ENCODE measurements around the gene CFI. TPM values are rescaled to one million over a fixed set of nuclear protein-coding genes. Genes with fewer than 3 reads are reported as not detected.

The CFI gene
- total and polyA plus RNA-seq, 2 of the 8 experiments (the other 6 are each of a cell fraction or from before 2014, with no cell fraction given): not detected

DNA sequence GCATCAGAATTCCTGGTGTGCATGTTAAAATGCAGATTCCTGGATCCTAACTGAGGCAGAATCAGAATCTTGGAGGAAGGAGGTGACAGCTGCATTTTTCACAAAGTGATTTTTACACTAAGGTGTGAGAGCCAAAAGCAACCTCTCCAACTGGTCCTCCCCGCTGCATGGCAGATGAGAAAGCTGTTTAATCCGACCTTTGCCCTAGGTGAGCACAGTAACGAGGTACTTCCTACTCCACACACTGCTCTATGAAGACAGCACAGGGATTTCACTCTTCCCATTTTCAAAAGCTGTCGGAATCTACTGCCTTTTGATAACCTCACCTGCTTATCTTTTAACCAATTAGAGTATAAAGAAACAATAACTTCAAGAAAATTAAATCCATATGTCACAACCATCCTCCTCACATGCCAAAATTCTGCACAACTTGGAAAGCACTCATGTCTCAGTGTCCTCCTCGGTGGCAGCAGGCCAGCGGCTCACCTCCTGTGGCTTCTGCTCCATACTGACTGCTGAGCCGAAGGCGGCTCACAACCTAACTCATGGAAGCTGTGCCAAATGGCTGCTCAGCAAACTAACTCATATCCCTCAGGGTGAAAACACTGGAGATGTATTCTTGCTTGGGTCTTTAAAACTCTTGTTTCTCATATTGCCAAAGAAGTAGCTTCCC, 102.1 kb downstream of the CFI start:
- Histone ChIP-seq H3K27ac (ENCODE audit: low read depth, low read length) (no peak overlapping the region), H3K4ac (replicated peaks; ENCODE audit: insufficient read length, low read depth, low read length) (no peak overlapping the region), H3K27me3 (replicated peaks in 1 of 4; ENCODE audit: control insufficient read depth in 3 of 4, extremely low read depth in 1 of 4, insufficient read depth in 3 of 4, low read length in 3 of 4) (no peaks in the 10 kb centered on the region), H3K4me2 (ENCODE audit: insufficient read depth in 1 of 2, low read depth in 2 of 2, low read length in 2 of 2) (no peak overlapping the region), H4K91ac (replicated peaks; ENCODE audit: insufficient read length, low read length) (no peak overlapping the region), H4K5ac (ENCODE audit: insufficient read length, low read depth, low read length) (no peak overlapping the region), H3K4me3 (ENCODE audit: extremely low read depth in 1 of 4, insufficient read depth in 2 of 4, low read depth in 3 of 4, low read length in 4 of 4) (no peak overlapping the region), H3K56ac (replicated peaks; ENCODE audit: insufficient read length, low read depth, low read length) (no peak overlapping the region), H3K9me3 (ENCODE audit: insufficient read depth in 2 of 2, low read depth in 1 of 2, low read length in 1 of 2) (no peaks in the 10 kb centered on the region), H2AK5ac (ENCODE audit: low read depth, low read length) (no peak overlapping the region), H3K18ac (ENCODE audit: extremely low read depth, low read length) (no peak overlapping the region), H2AFZ (ENCODE audit: low read length) (no peak overlapping the region), H3K23ac (ENCODE audit: insufficient read length) (no peak overlapping the region), H3K79me1 (ENCODE audit: low read depth, low read length) (no peaks in the 10 kb centered on the region), H2BK15ac (ENCODE audit: low read length) (no peak overlapping the region), H3K14ac (ENCODE audit: insufficient read length) (no peak overlapping the region), H3K9ac (replicated peaks in 1 of 4; ENCODE audit: extremely low read depth in 1 of 4, low read depth in 3 of 4, low read length in 3 of 4) (no peak overlapping the region), H2BK12ac (ENCODE audit: low read depth, low read length) (no peak overlapping the region), H3K36me3 (ENCODE audit: control insufficient read depth in 2 of 4, insufficient read depth in 4 of 4, low read length in 3 of 4) (peaks cover 3 to 17% (median 7%) of the 10 kb centered on the region in 4 experiments; a peak in 5 of 8 replicates), H4K20me1 (replicated peaks in 1 of 2; ENCODE audit: control insufficient read depth in 1 of 2, insufficient read depth in 2 of 2, low read length in 2 of 2) (no peaks in the 10 kb centered on the region), H2BK20ac (ENCODE audit: low read length) (no peak overlapping the region), H3K23me2 (ENCODE audit: low read depth, low read length) (peaks cover 10% of the 10 kb centered on the region; the same call in 1 of the 2 replicates), H2BK120ac (replicated peaks; ENCODE audit: low read depth, low read length) (no peak overlapping the region), H4K8ac (ENCODE audit: extremely low read depth, insufficient read depth, low read length) (no peak overlapping the region), H3K79me2 (ENCODE audit: control insufficient read depth in 1 of 2, insufficient read depth in 2 of 2, low read length in 2 of 2) (peaks cover 0 to 16% of the 10 kb centered on the region in 2 experiments; a peak in 2 of 4 replicates), H3K4me1 (replicated peaks in 1 of 4; ENCODE audit: control insufficient read depth in 3 of 4, insufficient read depth in 4 of 4, low read length in 3 of 4) (peaks cover 0 to 6% (median 4%) of the 10 kb centered on the region in 4 experiments), H2BK5ac (ENCODE audit: low read depth, low read length) (no peak overlapping the region)
- no peak for DNase-seq (ENCODE audit: low read depth in 1 of 2, low spot score in 2 of 2)
- TF ChIP-seq RXRA (IDR thresholded peaks at IDR 0.05; ENCODE audit: insufficient read depth, low read depth, low read length) (no peak), SAP30 (IDR thresholded peaks at IDR 0.05; ENCODE audit: insufficient read depth, insufficient replicate concordance, low read length) (no peak), CTBP2 (IDR thresholded peaks at IDR 0.05; ENCODE audit: borderline replicate concordance, insufficient read depth, insufficient read length, low read length) (no peak), TAF7 (optimal IDR thresholded peaks at IDR 0.05; ENCODE audit: borderline replicate concordance, low read depth, low read length) (no peak), BRCA1 (IDR thresholded peaks at IDR 0.05; ENCODE audit: low read depth, low read length) (no peak), POLR2AphosphoS5 (IDR thresholded peaks at IDR 0.05; ENCODE audit: low read depth, low read length) (no peak), RFX5 (IDR thresholded peaks at IDR 0.05; ENCODE audit: borderline replicate concordance, low read depth, low read length) (no peak), JUN (IDR thresholded peaks at IDR 0.05; ENCODE audit: low read depth, low read length) (no peak), MAFK (IDR thresholded peaks at IDR 0.05; ENCODE audit: low read depth, low read length) (no peak), TAF1 (IDR thresholded peaks at IDR 0.05; ENCODE audit: low read depth, low read length) (no peak), SRF (IDR thresholded peaks at IDR 0.05; ENCODE audit: low read depth, low read length) (no peak)
- TF ChIP-seq, protein P1, sequence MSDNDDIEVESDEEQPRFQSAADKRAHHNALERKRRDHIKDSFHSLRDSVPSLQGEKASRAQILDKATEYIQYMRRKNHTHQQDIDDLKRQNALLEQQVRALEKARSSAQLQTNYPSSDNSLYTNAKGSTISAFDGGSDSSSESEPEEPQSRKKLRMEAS (IDR thresholded peaks at IDR 0.05): no peak
- POLR2A ChIA-PET (ENCODE audit: partially characterized antibody): interaction anchor here (0.9 to 2.5 kb wide), 3 partner anchors 15 to 31 kb away, joined by 3 to 9 read pairs (median 5); partner anchors contain the start of gene PLA2G12A
- CTCF ChIA-PET (ENCODE audit: partially characterized antibody): interaction anchor here (0.5 to 2.1 kb wide), 6 partner anchors 13 to 1022 kb away, joined by 3 to 10 read pairs (median 4); no protein-coding TSS in a partner anchor
- WGBS, 2 experiments (ENCODE audit: extremely low coverage in 1 of 2, insufficient coverage in 1 of 2, insufficient read length in 1 of 2, insufficient replicate concordance in 2 of 2, low coverage in 1 of 2, low lambda C conversion rate in 2 of 2, missing lambda C conversion rate in 1 of 2): 91% methylated on average over 8 of the region's 8 CpGs; no CpG with 5 or more reads in 1 of the 2 experiments
- FAIRE-seq: no peak

All from H1 (cell line).